ENCODE data around the gene ATP8A2. TPM values are rescaled to one million over a fixed set of nuclear protein-coding genes. Genes with fewer than 3 reads are reported as not detected.

The ATP8A2 gene
- total RNA-seq, 1 experiment from 2014 or later, result 0.26 TPM

GRCh38 chr13:25933520-25933919 lies 561.7 kb downstream of the ATP8A2 start:
- Mint-ChIP-seq H3K36me3 (ENCODE audit: insufficient read depth, unreplicated experiment) (peaks cover 8% of the 10 kb centered on the region), H3K27ac (ENCODE audit: low read depth, unreplicated experiment) (no peak overlapping the region), H3K9me3 (ENCODE audit: unreplicated experiment) (no peaks in the 10 kb centered on the region), H3K4me1 (ENCODE audit: insufficient read depth, unreplicated experiment) (no peaks in the 10 kb centered on the region), H3K4me3 (ENCODE audit: unreplicated experiment) (no peak overlapping the region), H3K27me3 (ENCODE audit: insufficient read depth, unreplicated experiment) (no peaks in the 10 kb centered on the region)
- DNase-seq (ENCODE audit: unreplicated experiment), result no peak
- intact Hi-C loops (cut with micrococcal nuclease), result no loop called here
- BruUV-seq (replicated peaks), result no TSS peak
- POLR2A ChIA-PET, result no interaction called here
- CTCF ChIA-PET, result interaction anchor here (0.7 kb wide), 1 partner anchor 46 kb away, joined by 3 read pairs; no protein-coding TSS in a partner anchor
- TF ChIP-seq CTCF (IDR thresholded peaks at IDR 0.05; ENCODE audit: unreplicated experiment), result no peak

GRCh38 chr13:25934127-25934526 lies 562.4 kb downstream of the ATP8A2 start:
- CTCF ChIA-PET, result interaction anchor here (0.7 kb wide), 1 partner anchor 46 kb away, joined by 3 read pairs; no protein-coding TSS in a partner anchor
- no peaks in the 10 kb centered on the region for H3K4me1 Mint-ChIP-seq (ENCODE audit: insufficient read depth, unreplicated experiment)
- intact Hi-C loops (cut with micrococcal nuclease), result no loop called here

DNA sequence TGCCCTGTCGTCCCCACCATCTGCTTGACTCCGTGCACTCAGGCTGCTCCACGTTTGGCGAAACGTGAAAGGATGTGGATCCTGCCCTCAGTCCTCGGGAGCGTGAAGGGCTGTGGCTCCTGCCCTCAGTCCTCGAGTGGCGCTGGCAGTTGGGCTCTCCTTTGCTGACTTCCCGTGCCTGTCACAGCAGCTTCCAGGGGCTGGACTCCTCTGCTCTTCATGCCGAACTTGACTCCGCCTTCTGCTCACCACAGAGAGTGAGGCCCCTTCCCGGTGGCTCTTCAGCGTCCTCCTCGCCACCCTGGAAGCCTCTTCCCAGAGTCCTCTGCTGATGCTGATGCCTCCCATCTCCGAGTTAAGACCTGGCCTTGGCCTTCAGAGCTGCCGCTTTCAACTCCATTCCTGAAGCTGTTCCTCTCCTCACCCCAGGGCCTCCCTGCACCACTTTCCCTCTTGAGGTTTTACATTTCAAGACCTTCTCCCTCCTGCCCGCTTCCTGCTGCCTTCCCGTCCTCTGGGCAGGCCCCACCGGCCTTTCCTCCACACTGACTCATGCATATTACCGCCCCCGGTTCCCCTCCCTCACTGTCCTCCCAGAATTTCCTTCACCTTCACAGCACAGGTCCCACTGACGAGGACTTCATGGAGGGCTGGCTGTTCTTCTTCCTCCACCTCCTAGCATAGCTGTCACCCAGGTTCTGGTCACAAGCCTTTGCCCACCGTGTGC lies 568.4 kb downstream of the ATP8A2 start:
- H3K9me3 Mint-ChIP-seq (ENCODE audit: unreplicated experiment), result no peaks in the 10 kb centered on the region
- ChIA-PET POLR2A (no interaction called here), CTCF (interaction anchor here (0.6 kb wide), 1 partner anchor 394 kb away, joined by 3 read pairs; no protein-coding TSS in a partner anchor)
- no peaks in the 10 kb centered on the region for H3K27me3 Mint-ChIP-seq (ENCODE audit: insufficient read depth, unreplicated experiment)
- H3K4me1 Mint-ChIP-seq (ENCODE audit: insufficient read depth, unreplicated experiment), result peaks cover 24% of the 10 kb centered on the region
- H3K27ac Mint-ChIP-seq (ENCODE audit: low read depth, unreplicated experiment), result peak overlapping the region; percentile 50
- no peaks in the 10 kb centered on the region for H3K36me3 Mint-ChIP-seq (ENCODE audit: insufficient read depth, unreplicated experiment)
- no TSS peak for BruUV-seq (replicated peaks)
- intact Hi-C loops (cut with micrococcal nuclease), result no loop called here
- H3K4me3 Mint-ChIP-seq (ENCODE audit: unreplicated experiment), result no peak overlapping the region
- TF ChIP-seq CTCF (IDR thresholded peaks at IDR 0.05; ENCODE audit: unreplicated experiment), result no peak
- DNase-seq (ENCODE audit: unreplicated experiment), result no peak

More at GRCh38 chr13:25934127-25934526, 562.4 kb downstream of the ATP8A2 start:
- POLR2A ChIA-PET, result no interaction called here
- no TSS peak for BruUV-seq (replicated peaks)
- TF ChIP-seq CTCF (IDR thresholded peaks at IDR 0.05; ENCODE audit: unreplicated experiment), result no peak
- H3K27ac Mint-ChIP-seq (ENCODE audit: low read depth, unreplicated experiment), result no peak overlapping the region
- no peak for DNase-seq (ENCODE audit: unreplicated experiment)
- H3K36me3 Mint-ChIP-seq (ENCODE audit: insufficient read depth, unreplicated experiment), result peaks cover 8% of the 10 kb centered on the region
- H3K9me3 Mint-ChIP-seq (ENCODE audit: unreplicated experiment), result no peaks in the 10 kb centered on the region
- H3K4me3 Mint-ChIP-seq (ENCODE audit: unreplicated experiment), result no peak overlapping the region
- H3K27me3 Mint-ChIP-seq (ENCODE audit: insufficient read depth, unreplicated experiment), result no peaks in the 10 kb centered on the region

- TF ChIP-seq CTCF (IDR thresholded peaks at IDR 0.05; ENCODE audit: unreplicated experiment), result no peak
- H3K36me3 Mint-ChIP-seq (ENCODE audit: insufficient read depth, unreplicated experiment), result no peaks in the 10 kb centered on the region
- DNase-seq (ENCODE audit: unreplicated experiment), result no peak
- POLR2A ChIA-PET, result interaction anchor here (0.5 kb wide), 1 partner anchor 464 kb away, joined by 3 read pairs; no protein-coding TSS in a partner anchor
- no peaks in the 10 kb centered on the region for H3K27me3 Mint-ChIP-seq (ENCODE audit: insufficient read depth, unreplicated experiment)
- no peak overlapping the region for H3K27ac Mint-ChIP-seq (ENCODE audit: low read depth, unreplicated experiment)
- no TSS peak for BruUV-seq (replicated peaks)
- intact Hi-C loops (cut with micrococcal nuclease), result no loop called here
- peaks cover 37% of the 10 kb centered on the region for H3K4me1 Mint-ChIP-seq (ENCODE audit: insufficient read depth, unreplicated experiment)
- no peak overlapping the region for H3K4me3 Mint-ChIP-seq (ENCODE audit: unreplicated experiment)
- CTCF ChIA-PET, result interaction anchor here (0.7 kb wide), 1 partner anchor 11 kb away, joined by 3 read pairs; no protein-coding TSS in a partner anchor
- no peaks in the 10 kb centered on the region for H3K9me3 Mint-ChIP-seq (ENCODE audit: unreplicated experiment)
These were observed 571.3 kb downstream of the ATP8A2 start for GRCh38 chr13:25943081-25943480.

Measured in MCF 10A (cell line).